Epidermal melanocyte (primary cell): ENCODE measurements around the gene NDUFA11.
"Not testable (repeated sequence)": the region's sequence is repeated elsewhere in the genome, so short reads cannot be mapped to it uniquely, and the experiment has no call there.

Source experiments
- DNase-seq: peaks from one replicate; pipeline ENCODE4 v3.0.0; 2011; ENCODE audit warnings: low spot score; ENCODE audit not compliant: insufficient read length

Gene NDUFA11

DNA sequence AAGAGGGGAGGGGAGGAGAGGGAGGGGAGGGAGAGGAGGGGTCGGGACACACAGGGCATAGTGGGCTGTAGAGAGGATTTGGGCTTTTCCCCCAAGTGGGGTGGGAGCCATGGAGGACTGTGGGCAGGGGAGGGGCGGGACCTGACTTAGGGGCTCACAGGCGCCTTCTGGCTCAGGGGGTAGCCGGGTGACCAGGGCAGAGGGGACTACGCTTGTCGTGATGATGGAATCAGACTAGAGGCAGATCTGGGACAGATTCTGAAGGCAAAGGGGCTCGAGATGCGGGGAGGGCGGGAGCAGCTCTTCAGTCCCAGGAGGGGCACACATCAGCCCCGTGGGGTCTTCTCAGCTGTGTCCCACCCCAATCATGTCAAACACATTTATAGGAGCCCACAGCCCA lies 13.5 kb downstream of the NDUFA11 start:
- no peak for DNase-seq

DNA sequence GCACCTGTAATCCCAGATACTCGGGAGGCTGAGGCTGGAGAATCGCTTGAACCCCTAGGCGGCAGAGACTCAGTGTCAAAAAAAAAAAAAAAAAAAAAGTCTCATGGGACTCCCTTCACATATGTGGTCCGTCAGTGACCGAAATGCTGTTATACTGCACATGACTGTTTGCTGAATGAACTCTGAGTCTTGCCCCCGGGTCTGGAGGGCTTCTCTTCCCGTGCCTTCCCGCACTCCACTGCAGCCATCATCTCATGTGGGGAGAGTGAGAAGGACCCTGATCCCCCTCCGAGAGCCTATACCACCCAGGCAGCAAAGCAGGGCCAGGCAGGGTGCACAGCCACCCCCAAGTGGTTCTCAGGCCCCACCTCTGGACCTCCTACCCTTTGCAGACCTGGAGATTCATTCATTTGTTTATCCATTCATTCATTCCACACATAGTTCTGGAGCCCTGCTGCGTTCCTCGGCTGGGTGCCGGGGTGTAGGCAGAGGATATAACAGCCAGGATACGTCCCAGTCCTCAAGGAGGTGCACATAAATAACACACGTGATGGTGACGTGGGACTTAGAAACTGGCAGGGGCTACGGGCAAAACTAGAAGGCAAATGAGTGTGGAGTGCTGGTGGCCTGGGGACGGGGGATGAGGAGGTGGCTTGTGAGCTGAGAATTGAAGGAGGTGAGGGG lies 14.2 kb downstream of the NDUFA11 start:
- DNase-seq = no peak

DNA sequence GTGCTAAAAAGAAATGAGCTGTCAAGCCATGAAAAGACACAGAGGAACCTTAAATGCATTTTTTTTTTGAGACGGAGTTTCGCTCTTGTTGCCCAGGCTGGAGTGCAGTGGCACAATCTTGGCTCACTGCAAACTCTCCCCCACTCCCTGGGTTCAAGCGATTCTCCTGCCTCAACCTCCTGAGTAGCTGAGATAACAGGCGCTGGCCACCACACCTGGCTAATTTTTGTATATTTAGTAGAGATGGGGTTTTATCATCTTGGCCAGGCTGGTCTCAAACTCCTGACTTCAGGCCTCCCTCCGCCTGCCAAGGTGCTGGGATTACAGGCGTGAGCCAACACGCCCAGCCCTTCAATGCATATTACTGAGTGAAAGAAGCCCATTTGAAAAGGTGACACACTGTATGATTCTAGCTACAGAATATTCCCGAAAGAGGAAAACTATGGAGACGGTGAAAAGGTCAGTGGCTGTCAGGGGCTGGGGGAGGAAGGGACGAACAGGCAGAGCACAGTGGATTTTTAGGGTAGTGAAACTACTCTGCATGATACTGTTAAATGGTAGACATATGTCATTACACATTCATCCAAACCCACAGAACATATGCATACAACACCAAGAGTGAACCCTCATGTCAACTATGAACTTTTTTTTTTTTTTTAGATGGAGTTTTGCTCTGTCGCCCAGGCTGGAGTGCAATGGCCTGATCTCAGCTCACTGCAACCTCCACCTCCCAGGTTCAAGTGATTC lies 19.4 kb downstream of the NDUFA11 start:
- not testable (repeated sequence) for DNase-seq

DNA sequence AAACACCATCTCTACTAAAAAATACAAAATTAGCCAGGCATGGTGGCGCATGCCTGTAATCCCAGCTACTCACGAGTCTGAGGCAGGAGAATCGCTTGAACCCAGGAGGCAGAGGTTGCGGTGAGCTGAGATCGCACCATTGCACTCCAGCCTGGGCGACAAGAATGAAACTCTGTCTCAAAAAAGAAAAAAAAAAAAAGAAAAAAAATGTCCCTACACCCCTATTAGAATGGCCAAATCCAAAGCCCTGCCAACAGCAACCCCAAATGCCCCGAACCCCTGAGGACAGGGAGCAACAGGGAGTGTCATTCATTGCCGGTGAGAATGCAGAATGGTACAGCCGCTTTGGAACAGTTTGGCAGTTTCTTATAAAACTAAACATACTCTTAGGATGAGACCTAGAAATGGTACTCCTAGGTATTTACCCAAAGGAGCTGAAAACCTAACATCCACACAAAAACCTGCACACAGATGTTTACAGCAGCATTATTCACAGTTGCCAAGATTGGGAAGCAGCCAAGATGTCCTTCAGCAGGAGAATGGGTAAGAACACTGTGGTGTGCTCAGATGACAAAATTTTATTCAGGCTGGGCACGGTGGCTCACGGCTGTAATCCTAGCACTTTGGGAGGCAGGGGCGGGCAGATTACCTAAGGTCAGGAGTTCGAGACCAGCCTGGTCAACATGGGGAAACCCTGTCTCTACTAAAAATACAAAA lies 20.3 kb downstream of the NDUFA11 start:
- DNase-seq = not testable (repeated sequence)

DNA sequence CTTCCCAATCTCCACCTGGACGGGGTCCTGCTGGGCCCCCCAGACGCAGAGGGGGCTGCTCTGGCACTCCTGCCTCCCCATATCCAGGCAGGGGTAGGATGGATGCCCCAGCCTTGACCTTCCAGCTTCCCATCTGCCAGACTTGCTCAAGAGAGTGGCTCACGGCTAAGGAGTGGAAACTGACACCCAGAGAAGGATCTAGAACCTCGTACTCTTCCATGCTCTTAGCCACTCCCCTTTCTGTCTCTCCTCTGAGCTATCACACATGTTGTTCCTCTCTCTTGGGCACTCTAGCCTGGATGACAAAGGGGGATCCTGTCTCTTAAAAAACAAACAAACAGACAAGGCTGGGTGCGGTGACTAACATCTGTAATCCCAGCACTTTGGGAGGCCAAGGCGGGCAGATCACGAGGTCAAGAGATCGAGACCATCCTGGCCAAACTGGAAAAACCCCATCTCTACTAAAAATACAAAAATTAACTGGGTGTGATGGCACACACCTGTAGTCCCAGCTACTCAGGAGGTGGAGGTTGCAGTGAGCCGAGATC lies 21.1 kb downstream of the NDUFA11 start:
- no peak for DNase-seq

DNA sequence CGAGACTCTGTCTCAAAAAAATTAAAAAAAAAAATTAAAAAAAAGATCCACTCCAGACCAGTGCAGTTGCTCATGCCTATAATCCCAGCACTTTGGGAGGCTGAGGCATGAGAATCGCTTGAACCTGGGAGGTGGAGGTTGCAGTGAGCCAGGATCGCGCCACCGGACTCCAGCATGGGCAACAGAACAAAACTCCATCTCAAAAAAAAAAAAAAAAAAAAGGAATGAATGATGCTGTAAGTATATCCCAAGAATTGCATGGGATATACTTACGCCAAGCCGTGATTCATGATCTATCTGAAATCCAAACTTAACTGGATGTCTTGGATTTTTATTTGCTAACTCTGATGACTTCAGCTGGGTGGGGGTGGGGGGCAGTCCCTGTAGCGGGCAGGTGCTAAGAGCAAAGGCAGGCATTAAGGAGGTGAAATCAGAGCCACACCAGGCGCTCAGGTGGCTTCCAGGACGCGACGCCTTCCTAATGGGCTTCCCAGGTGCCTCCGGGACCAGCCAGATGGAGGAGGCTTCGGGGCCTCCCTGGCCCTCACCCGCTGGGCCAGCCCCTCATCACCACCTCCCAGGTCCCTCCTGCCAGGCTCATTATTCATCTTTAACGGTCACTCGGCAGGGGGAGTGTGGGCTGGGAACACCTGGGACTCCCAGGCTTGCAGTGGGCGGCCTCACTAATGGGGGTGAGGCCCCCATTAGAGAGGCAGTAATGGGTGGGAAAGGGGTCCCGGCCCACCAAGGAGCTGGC lies 21.9 kb downstream of the NDUFA11 start:
- DNase-seq = no peak

DNA sequence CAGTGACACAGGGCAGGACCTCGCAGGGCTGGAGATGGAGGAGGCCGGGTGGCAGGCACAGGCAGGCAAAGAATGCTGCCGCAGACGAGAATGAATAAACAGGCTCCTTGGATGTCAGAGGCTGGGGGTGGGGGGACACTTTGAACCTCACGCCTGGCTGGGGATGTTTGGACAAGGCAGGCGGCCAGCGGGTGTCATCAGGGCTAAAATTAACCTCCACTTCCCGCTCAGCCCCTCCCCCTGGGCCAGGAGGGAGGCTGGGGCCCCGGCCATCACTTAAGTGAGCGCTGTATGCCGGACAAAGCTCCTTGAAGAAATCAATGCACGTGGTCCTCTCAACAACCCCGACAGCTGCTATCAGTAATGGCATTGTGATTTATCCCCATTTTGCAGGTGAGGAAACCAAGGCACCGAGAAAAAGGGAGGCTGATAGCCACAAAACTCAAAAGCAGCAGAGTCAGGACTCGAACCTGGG lies 22.9 kb downstream of the NDUFA11 start:
- no peak for DNase-seq

DNA sequence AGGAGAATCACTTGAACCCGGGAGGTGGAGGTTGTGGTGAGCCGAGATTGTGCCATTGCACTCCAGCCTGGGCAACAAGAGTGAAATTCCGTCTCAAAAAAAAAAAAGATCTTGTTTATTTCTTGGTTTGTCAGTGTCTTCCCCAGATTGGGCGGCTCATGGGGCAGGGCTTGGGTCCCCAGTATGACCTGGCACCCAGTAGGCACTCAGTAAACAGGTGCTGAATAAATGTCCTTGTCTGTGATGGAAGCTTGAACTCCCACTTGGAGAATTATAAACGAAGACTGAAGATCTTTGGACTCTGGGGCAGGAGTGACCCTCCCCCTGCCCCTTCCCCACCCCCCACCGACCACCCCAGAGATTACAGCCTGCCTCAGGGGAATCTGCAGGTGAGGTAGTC lies 23.4 kb downstream of the NDUFA11 start:
- no peak for DNase-seq

DNA sequence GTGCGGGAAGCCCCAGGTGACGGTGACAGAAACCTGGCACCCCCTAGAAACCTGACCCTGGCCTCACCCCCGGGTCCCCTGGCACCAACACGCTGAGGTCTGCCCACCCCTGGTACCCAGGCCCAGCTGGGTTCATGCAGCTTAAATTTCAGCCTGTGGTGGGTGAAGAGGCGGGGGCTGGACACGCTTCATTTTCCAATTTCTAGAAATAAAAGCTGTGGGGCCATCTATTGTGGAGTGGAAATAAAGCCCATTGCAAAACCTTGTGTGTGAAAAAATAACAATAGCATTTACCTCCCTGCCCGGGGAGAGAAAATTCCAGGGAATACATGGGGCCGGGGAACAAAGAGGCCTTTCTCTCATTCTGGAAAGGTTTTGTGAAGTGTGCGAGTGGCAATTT lies 25.7 kb downstream of the NDUFA11 start:
- no peak for DNase-seq

DNA sequence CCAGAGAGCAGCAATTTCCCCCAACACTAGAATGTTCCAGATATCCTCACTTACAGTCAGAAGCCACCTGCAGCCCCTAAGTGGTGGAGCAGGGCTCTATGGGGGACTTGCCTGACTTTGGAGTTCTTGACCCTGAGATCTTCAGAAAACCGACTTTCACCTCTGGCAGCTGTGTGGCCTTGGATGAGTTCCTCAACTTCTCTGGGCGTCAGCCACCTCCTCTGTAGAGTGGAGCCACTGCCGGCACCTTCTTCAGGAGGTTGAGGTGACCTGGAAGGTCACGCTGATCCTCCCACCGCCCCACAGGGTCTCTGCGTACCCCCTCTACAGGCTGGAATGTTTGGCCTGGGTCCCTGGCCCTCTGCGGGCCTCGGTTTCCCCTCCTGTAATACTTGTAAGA lies 26.2 kb downstream of the NDUFA11 start:
- DNase-seq = no peak

DNA sequence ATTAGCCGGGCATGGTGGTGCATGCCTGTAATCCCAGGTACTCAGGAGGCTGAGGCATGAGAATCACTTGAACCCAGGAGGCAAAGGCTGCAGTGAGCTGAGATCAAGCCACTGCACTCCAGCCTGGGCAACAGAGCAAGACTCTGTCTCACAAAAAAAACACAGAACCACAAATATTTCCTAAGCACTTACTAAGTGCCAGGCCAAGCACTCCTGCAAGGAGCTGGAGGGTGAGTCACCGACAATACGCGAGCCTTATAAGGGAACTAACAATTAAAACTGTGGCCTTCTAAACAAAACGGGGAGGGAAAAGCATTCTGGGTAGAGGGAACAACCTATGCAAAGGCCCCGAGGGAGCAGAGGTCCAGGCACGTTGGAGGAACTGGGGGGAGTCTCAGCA lies 29.1 kb downstream of the NDUFA11 start:
- DNase-seq = not testable (repeated sequence)

DNA sequence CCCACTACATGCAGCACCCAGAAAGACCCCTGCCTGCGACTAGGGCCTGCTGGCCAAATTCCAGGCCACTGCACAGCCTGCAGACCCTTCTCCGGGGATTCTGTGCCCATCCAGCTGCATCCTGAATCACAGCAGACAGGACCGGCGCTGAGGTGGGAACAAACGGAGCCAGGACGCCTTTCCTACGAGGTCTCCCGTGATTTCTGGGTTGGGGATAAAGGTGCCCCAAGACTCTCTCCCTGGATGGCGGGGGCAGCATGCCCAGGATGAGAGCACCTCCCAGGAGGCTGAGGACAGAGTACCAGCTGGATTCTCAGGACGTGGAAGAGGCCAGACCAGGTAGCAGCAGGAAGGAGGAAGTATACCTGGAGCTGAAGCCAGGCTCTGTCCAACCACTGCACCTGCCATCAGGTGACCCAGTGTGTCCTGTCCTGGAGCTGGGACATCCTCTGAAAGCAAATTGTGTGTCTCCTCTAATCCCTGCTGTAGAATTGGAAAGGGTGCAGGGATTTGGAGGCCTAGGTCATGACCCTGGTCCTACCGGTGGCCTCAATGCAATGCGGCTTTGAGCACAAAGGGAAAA lies 29.9 kb downstream of the NDUFA11 start:
- no peak for DNase-seq

DNA sequence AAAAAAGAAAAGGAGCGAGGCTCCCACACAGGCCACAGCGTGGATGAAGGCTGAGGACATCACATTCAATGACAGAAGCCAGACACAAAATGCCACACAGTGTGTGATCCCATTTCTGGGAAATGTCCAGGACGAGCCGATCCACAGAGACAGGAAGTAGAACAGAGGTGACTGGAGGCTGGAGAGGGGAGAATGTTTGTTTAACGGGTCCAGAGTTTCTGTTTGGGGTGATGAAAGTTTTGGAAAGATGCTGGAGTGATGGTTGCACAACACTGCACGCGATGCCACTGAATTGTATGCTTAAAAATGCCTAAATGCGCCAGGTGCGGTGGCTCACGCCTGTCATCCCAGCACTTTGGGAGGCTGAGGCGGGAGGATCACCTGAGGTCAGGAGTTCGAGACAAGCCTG lies 32.6 kb downstream of the NDUFA11 start:
- DNase-seq = no peak

DNA sequence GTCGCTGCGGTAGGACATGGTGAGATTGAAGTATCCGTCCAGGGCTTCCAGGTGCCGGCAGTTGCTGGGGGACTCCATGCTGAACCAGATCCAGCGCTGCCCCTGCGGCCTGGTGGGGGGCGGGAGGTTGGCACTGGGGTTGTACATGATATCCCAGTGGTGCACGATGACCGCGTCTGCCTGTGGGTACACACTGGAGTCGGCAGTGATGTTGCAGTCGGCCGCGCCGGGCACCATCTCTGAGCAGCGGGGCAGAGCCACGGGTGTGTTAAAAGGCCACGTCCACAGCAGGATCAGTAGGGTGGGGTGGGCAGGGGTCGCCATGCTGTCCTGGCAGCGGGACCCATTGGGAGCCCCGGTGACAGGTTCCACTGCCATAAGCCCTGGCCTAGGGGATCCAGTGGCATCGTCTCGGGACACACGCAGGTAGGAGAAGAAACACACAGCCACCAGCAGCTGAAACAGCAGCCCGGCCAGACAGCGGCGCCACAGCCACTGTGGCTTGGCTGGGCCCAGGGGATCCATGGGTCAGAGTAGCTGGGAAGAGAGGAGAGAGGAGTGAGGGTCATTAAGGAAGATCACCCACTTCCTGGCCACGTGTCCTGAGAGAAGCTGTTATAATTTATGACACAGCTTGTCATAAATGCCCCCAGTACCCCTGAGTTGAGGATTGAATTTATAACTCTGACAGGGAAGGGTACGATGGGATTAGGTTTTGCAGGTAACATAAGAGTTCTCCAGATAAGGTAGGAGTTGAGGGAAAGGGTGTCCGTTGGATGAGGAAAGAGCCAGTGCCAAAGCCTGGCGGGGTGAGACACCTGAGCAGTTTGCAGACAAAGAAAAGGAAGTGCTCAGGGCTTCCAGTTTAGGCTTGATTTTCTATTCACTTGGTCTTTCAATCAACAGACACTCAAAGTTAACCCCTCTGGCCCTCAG lies 36.1 kb downstream of the NDUFA11 start:
- no peak for DNase-seq

DNA sequence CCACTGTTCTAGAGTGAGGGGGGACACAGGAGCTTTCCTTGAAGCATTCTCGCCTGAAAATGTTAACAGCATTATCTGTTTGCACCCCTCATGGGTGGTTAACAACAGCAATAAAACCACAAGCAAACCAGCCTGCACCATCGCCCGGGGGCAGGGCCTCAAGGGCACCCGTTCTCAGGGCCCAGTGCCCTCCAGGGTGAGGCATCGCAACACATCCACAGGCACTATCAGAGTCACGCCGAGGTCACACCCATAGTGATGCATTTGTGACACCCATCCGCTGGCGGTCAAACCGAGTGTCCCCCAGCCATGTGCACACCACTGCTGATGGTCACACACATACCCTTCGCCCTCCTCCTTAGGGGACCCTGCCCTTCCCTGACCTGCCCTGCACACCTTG lies 37.8 kb downstream of the NDUFA11 start:
- no peak for DNase-seq

DNA sequence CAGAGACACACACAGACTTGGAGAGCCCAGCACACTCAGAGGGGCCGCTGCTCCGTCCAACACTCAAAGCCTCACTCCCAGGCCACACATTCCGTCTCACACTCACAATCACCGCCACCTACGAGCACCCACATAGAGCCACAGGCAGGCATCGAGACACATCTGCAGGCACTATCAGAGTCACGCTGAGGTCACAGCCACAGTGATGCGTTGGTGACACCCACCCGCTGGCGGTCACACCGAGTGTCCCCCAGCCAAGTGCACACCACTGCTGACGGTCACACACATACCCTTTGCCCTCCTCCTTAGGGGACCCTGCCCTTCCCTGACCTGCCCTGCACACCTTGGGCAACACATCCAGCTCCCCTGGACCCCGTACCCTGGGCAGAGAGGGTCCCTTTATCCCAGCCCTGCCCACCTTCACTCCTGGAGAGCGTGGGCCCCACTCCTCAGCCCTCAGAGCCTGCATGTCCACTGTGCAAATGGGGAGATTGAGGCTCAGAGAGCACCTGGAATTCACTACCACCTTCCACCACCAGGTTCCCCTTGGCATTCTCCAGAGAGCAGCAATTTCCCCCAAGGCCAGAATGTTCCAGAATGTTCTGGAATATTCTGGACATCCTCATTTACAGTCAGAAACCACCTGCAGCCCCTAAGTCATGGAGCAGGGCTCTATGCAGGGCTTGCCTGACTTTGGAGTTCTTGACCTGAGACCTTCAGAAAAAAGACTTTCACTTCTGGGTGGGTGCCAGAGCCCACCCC lies 38.7 kb downstream of the NDUFA11 start:
- no peak for DNase-seq

DNA sequence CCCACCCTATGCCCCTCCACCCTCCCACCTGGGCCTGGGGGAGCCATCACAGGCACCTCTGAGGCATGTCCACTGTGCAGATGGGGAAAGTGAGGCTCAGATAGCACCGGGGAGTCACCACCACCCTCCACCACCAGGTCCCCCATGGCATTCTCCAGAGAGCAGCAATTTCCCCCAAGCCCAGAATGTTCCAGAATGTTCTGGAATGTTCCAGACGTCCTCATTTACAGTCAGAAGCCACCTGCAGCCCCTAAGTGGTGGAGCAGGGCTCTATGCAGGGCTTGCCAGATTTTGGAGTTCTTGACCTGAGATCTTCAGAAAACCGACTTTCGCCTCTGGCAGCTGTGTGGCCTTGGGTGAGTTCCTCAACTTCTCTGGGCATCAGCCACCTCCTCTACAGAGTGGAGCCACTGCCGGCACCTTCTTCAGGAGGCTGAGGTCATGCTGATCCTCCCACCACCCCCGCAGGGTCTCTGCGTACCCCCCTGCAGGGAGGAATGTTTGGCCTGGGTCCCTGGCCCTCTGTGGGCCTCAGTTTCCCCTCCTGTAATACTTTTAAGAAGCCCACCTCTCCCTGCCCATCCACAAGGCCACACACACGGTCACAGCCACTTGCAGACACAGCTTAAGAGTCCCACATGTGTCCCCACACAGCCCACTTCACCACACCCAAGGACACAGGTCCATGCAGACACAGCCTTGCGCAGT lies 39.4 kb downstream of the NDUFA11 start:
- DNase-seq = no peak

DNA sequence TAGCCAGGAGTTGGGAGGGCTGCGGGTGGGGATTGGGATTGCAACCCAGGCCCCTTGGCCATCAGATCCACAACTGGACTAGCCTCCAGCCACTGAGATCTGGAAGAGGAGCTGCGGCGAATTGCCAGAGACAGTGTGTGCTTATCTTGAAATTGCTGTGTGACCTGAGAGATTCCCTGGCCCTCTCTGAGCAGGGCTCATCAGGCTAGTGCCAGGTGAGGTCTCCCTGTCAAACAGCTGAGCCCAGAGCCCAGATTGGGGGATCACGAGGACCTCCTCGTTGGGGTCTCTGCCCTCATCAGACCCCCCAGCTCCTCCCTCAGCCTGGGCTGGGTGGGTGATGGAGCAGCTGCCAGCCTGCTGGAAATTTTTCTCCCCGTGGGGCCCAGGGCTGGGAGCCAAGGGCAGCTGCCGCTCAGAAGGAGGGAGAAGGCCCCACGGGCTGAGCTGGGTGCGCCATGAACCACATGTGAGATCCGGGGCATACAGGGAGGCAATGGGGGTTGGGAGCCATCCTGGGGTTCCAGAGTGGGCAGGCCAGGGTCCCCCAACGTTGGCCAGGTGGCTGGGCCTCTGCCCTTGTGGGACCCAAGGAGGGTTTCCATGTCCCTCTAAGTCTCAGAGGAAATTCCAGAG lies 40.4 kb downstream of the NDUFA11 start:
- no peak for DNase-seq
